ENCODE data around the gene PSTPIP1.

DNA sequence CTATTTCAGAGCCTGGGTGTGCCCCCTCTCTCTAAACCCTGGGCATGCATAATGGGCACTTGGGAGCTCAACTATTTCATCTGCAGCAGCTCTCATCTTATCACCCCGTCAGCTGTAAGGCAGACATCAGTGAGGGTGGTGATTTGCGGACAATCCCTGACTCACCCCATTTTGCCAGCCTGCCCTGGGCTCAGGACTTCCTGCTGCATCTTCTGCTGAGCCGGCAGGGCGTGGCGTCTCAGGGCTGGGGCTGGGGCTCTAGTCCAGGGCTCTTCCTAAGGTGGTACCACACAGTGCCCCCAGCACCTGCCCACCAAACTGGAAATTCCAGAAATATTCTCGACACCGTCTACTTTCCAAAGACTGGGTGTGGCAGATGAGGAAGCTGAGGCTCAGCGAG is 925 bp upstream of the PSTPIP1 start:
- no peak for TF ChIP-seq CHD1 (IDR thresholded peaks at IDR 0.05; ENCODE audit: low read depth, low read length)
- TF ChIP-seq CEBPB (IDR thresholded peaks at IDR 0.05; ENCODE audit: low read depth, low read length): no peak
- TF ChIP-seq, protein P1, sequence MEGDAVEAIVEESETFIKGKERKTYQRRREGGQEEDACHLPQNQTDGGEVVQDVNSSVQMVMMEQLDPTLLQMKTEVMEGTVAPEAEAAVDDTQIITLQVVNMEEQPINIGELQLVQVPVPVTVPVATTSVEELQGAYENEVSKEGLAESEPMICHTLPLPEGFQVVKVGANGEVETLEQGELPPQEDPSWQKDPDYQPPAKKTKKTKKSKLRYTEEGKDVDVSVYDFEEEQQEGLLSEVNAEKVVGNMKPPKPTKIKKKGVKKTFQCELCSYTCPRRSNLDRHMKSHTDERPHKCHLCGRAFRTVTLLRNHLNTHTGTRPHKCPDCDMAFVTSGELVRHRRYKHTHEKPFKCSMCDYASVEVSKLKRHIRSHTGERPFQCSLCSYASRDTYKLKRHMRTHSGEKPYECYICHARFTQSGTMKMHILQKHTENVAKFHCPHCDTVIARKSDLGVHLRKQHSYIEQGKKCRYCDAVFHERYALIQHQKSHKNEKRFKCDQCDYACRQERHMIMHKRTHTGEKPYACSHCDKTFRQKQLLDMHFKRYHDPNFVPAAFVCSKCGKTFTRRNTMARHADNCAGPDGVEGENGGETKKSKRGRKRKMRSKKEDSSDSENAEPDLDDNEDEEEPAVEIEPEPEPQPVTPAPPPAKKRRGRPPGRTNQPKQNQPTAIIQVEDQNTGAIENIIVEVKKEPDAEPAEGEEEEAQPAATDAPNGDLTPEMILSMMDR (conservative IDR thresholded peaks at IDR 0.05; ENCODE audit: low read depth, low read length): no peak
- TF ChIP-seq POLR2A (IDR thresholded peaks at IDR 0.05; ENCODE audit: low read depth, low read length): no peak
